Karpas-422 (cell line): ENCODE results near the gene THRAP3. TPM values are rescaled to one million over a fixed set of nuclear protein-coding genes. Genes with fewer than 3 reads are reported as not detected.

ENCODE experiments used
- DNase-seq: peaks from one replicate; pipeline ENCODE4 v3.0.0-alpha.2; 2015
- H2AFZ ChIP-seq: fragments of 200-600 bp; sonication (generic); 2 replicates; pipeline ENCODE4 v1.6.1; 2014; ENCODE audit warnings: antibody characterized with exemption, low read length, mixed read lengths
- H3K27ac ChIP-seq: fragments of 200-600 bp; sonication (generic); 2 replicates; pipeline ENCODE4 v1.5.1; 2014; ENCODE audit warnings: mild to moderate bottlenecking, low read length, moderate library complexity
- H3K27me3 ChIP-seq: fragments of 200-600 bp; sonication (generic); 2 replicates; pipeline ENCODE4 v1.6.1; 2014; ENCODE audit warnings: low read length, mixed read lengths
- H3K36me3 ChIP-seq: fragments of 200-600 bp; sonication (generic); 2 replicates; pipeline ENCODE4 v1.6.1; 2014; ENCODE audit warnings: low read length, mixed read lengths; ENCODE audit not compliant: insufficient read depth
- H3K4me1 ChIP-seq: fragments of 200-600 bp; sonication (generic); 2 replicates; pipeline ENCODE4 v1.6.1; 2014; ENCODE audit warnings: mild to moderate bottlenecking, low read length, mixed read lengths
- H3K4me2 ChIP-seq: fragments of 200-600 bp; sonication (generic); 2 replicates; pipeline ENCODE4 v1.6.1; 2014; ENCODE audit warnings: low read length, low read depth, mild to moderate bottlenecking; ENCODE audit not compliant: poor library complexity, severe bottlenecking
- H3K4me3 ChIP-seq: fragments of 200-600 bp; sonication (generic); 2 replicates; pipeline ENCODE4 v1.5.1; 2014; ENCODE audit warnings: mild to moderate bottlenecking, antibody characterized with exemption, low read length, mixed read lengths
- H3K79me2 ChIP-seq: fragments of 200-600 bp; sonication (generic); 2 replicates; pipeline ENCODE4 v1.6.1; 2014; ENCODE audit warnings: mild to moderate bottlenecking, low read length, mixed read lengths
- H3K9ac ChIP-seq: fragments of 200-600 bp; sonication (generic); 2 replicates; pipeline ENCODE4 v1.6.0; 2014; ENCODE audit warnings: low read length
- H3K9me2 ChIP-seq: fragments of 200-600 bp; sonication (generic), shearing (Covaris generic); replicated peaks from 2 replicates; pipeline ENCODE4 v1.6.0; 2014; ENCODE audit warnings: mild to moderate bottlenecking, low read length, moderate library complexity; ENCODE audit not compliant: insufficient read depth
- H3K9me3 ChIP-seq: fragments of 300-700, 200-600 bp; sonication (generic); 2 replicates; pipeline ENCODE4 v1.6.1; 2014; ENCODE audit warnings: low read length, mixed read lengths
- H4K20me1 ChIP-seq: fragments of 200-600 bp; sonication (generic); 2 replicates; pipeline ENCODE4 v1.6.1; 2014; ENCODE audit warnings: mild to moderate bottlenecking, antibody characterized with exemption, low read length, low read depth; ENCODE audit not compliant: insufficient read depth
- total RNA-seq: library from RNA; depleted of rRNA; stranded (reverse); fragments of >200 nt; shearing (Covaris generic); gene quantifications from 2 replicates; pipeline ENCODE4 v1.2.3, GENCODE V29; 2014; ENCODE audit warnings: low replicate concordance

Gene THRAP3
- total RNA-seq, 1 experiment from 2014 or later, result 47.0 TPM

- H3K9ac ChIP-seq, result no peak overlapping the region
- H2AFZ ChIP-seq, result no peak overlapping the region
- no peak for DNase-seq
- no peaks in the 10 kb centered on the region for H3K9me2 ChIP-seq
- H3K4me1 ChIP-seq, result peaks cover 2% of the 10 kb centered on the region; the same call in 1 of the 2 replicates
- no peaks in the 10 kb centered on the region for H3K9me3 ChIP-seq
- H3K27ac ChIP-seq, result no peak overlapping the region
- H3K27me3 ChIP-seq, result no peaks in the 10 kb centered on the region
- no peaks in the 10 kb centered on the region for H4K20me1 ChIP-seq
- no peak overlapping the region for H3K4me3 ChIP-seq
- no peaks in the 10 kb centered on the region for H3K36me3 ChIP-seq
- H3K4me2 ChIP-seq, result no peak overlapping the region
- no peaks in the 10 kb centered on the region for H3K79me2 ChIP-seq
These were observed 20.5 kb upstream of the THRAP3 start for GRCh38 chr1:36203554-36204346.

GRCh38 chr1:36204347-36204909, 19.8 kb upstream of the THRAP3 start:
- no peaks in the 10 kb centered on the region for H3K9me2 ChIP-seq
- H2AFZ ChIP-seq, result no peak overlapping the region
- no peak for DNase-seq
- no peak overlapping the region for H3K4me3 ChIP-seq
- H3K4me1 ChIP-seq, result peaks cover 2% of the 10 kb centered on the region; the same call in 1 of the 2 replicates
- H4K20me1 ChIP-seq, result no peaks in the 10 kb centered on the region
- no peak overlapping the region for H3K9ac ChIP-seq
- H3K36me3 ChIP-seq, result no peaks in the 10 kb centered on the region
- no peaks in the 10 kb centered on the region for H3K27me3 ChIP-seq
- H3K9me3 ChIP-seq, result no peaks in the 10 kb centered on the region
- no peak overlapping the region for H3K27ac ChIP-seq
- H3K79me2 ChIP-seq, result no peaks in the 10 kb centered on the region
- no peak overlapping the region for H3K4me2 ChIP-seq

DNA sequence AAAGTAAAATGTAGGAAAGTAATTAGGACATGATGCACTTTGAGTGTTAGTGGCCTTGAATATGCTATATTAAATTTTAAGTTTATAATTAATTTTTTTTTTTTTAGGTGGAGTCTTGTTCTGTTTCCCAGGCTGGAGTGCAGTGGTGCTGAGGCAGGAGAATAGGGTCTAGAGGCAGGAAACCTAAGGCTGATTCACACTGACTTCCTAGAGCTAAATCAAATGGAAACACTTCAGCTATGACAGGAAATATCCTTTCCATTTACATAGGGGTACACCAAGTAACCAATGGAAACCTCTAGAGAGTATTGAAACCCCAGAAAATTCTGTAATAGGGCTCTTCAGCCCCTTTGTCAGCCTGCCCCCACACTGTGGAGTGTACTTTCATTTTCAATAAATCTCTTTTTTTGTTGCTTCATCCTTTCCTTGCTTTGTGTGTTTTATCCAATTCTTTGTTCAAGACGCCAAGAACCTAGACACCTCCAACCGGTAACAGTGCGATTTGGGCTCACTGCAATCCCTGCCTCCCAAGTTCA, 17.9 kb upstream of the THRAP3 start:
- Histone ChIP-seq H3K79me2 (no peaks in the 10 kb centered on the region), H3K4me3 (no peak overlapping the region), H3K4me2 (no peak overlapping the region), H3K9ac (no peak overlapping the region), H3K9me3 (no peaks in the 10 kb centered on the region), H3K27ac (no peak overlapping the region), H3K9me2 (no peaks in the 10 kb centered on the region), H3K27me3 (no peaks in the 10 kb centered on the region), H4K20me1 (no peaks in the 10 kb centered on the region), H3K4me1 (peaks cover 2% of the 10 kb centered on the region; the same call in 1 of the 2 replicates), H3K36me3 (no peaks in the 10 kb centered on the region), H2AFZ (no peak overlapping the region)
- DNase-seq, result no peak

DNA sequence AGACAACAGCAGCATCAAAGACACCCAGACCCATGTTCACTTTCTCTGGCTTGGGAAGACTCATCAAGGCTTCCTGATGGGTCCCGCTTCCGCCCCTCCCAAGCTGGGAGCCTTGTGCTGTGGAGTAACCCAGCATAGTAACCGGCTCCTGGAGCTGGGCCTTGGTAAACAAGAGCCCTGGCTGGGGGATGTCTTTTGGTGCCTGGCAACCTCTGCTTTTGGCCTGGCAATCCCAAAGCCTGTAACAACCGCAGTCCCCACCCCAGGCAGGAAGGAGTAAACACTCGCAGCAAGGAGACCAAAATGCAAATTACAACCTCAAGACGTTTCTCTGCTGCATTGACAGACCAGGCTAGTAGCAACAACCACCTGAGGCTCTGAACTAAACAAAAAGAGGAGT, 16.9 kb upstream of the THRAP3 start:
- DNase-seq, result no peak
- Histone ChIP-seq H3K9me3 (no peaks in the 10 kb centered on the region), H2AFZ (no peak overlapping the region), H3K9me2 (no peaks in the 10 kb centered on the region), H3K4me2 (no peak overlapping the region), H3K9ac (no peak overlapping the region), H3K4me3 (no peak overlapping the region), H3K36me3 (no peaks in the 10 kb centered on the region), H3K27me3 (no peaks in the 10 kb centered on the region), H4K20me1 (no peaks in the 10 kb centered on the region), H3K79me2 (no peaks in the 10 kb centered on the region), H3K4me1 (peaks cover 2% of the 10 kb centered on the region; the same call in 1 of the 2 replicates), H3K27ac (no peak overlapping the region)

- H2AFZ ChIP-seq, result no peak overlapping the region
- DNase-seq, result no peak
- H3K9ac ChIP-seq, result no peak overlapping the region
- no peaks in the 10 kb centered on the region for H3K79me2 ChIP-seq
- H4K20me1 ChIP-seq, result no peaks in the 10 kb centered on the region
- no peaks in the 10 kb centered on the region for H3K9me3 ChIP-seq
- peaks cover 2% of the 10 kb centered on the region; the same call in 1 of the 2 replicates for H3K4me1 ChIP-seq
- H3K9me2 ChIP-seq, result no peaks in the 10 kb centered on the region
- H3K36me3 ChIP-seq, result no peaks in the 10 kb centered on the region
- H3K27me3 ChIP-seq, result no peaks in the 10 kb centered on the region
- no peak overlapping the region for H3K4me2 ChIP-seq
- H3K27ac ChIP-seq, result no peak overlapping the region
- no peak overlapping the region for H3K4me3 ChIP-seq
These were observed 15.1 kb upstream of the THRAP3 start for GRCh38 chr1:36208978-36209703.

DNA sequence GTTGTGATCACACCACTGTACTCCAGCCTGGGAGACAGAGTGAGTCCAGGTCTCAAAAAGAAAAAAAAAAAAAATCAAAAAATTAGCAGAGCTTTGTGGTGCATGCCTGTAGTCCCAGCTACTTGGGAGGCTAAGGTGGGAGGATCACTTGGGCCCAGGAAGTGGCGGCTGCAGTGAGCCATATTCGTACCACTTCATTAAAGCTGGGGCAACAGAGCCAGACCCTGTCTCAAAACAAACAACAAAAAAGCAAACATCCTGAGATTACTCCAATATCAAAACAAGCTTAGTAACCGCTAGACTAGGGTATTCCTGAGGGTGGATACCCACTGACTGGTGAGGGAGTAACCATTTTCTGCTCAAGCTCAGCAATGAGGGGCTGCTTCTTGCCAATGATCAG, 12.9 kb upstream of the THRAP3 start:
- no peak for DNase-seq
- H3K4me2 ChIP-seq, result no peak overlapping the region

DNA sequence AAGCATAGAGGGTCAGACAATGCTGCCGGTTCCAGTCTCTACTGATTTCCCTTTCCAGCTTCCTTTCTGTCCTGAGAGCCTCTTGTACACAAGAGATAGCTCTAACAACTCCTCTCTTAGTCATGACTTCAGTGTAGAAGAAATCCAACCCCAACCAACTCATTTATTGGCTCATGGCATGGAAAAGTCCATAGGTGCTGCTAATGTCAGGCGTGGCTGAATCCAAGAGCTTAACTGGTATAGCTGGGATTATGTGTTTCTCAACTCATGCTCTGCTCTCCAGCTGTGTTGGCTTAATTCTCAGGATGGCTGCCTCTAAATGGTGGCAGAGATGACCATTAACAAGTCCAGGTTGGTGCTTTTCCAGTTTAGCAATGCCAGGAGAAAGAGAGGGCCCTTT, 12.4 kb upstream of the THRAP3 start:
- no peak for DNase-seq
- no peaks in the 10 kb centered on the region for H3K9me3 ChIP-seq
- H2AFZ ChIP-seq, result no peak overlapping the region
- no peaks in the 10 kb centered on the region for H3K79me2 ChIP-seq
- H3K9ac ChIP-seq, result no peak overlapping the region
- H3K27me3 ChIP-seq, result no peaks in the 10 kb centered on the region
- peaks cover 2% of the 10 kb centered on the region; the same call in 1 of the 2 replicates for H3K4me1 ChIP-seq
- H3K4me2 ChIP-seq, result no peak overlapping the region
- no peak overlapping the region for H3K27ac ChIP-seq
- no peaks in the 10 kb centered on the region for H3K9me2 ChIP-seq
- no peaks in the 10 kb centered on the region for H3K36me3 ChIP-seq
- no peak overlapping the region for H3K4me3 ChIP-seq
- H4K20me1 ChIP-seq, result no peaks in the 10 kb centered on the region

More for the DNA sequence above, 12.9 kb upstream of the THRAP3 start:
- Histone ChIP-seq H3K36me3 (no peaks in the 10 kb centered on the region), H3K9ac (no peak overlapping the region), H3K27ac (no peak overlapping the region), H3K79me2 (no peaks in the 10 kb centered on the region), H3K27me3 (no peaks in the 10 kb centered on the region), H3K4me3 (no peak overlapping the region), H3K9me2 (no peaks in the 10 kb centered on the region), H3K9me3 (no peaks in the 10 kb centered on the region), H4K20me1 (no peaks in the 10 kb centered on the region), H2AFZ (no peak overlapping the region), H3K4me1 (peaks cover 2% of the 10 kb centered on the region; the same call in 1 of the 2 replicates)

- H3K36me3 ChIP-seq, result no peaks in the 10 kb centered on the region
- H3K27ac ChIP-seq, result no peak overlapping the region
- no peaks in the 10 kb centered on the region for H4K20me1 ChIP-seq
- no peak overlapping the region for H3K4me3 ChIP-seq
- no peaks in the 10 kb centered on the region for H3K27me3 ChIP-seq
- peak overlapping the region; percentile 47; the same call in 1 of the 2 replicates for H2AFZ ChIP-seq
- H3K9ac ChIP-seq, result no peak overlapping the region
- no peaks in the 10 kb centered on the region for H3K9me2 ChIP-seq
- H3K9me3 ChIP-seq, result no peaks in the 10 kb centered on the region
- H3K79me2 ChIP-seq, result no peaks in the 10 kb centered on the region
- no peaks in the 10 kb centered on the region for H3K4me1 ChIP-seq
- no peak overlapping the region for H3K4me2 ChIP-seq
- DNase-seq, result no peak
These were observed 11.5 kb upstream of the THRAP3 start for GRCh38 chr1:36212782-36213181.
